Smooth muscle cell (in vitro differentiated cells): ENCODE measurements around the gene SLC25A42. TPM values are rescaled to one million over a fixed set of nuclear protein-coding genes. Genes with fewer than 3 reads are reported as not detected.

Source experiments
- DNase-seq: peaks from one replicate; lab custom pipeline; 2025; ENCODE audit not compliant: unreplicated experiment; lab: John Stamatoyannopoulos, UW
- H2AFZ ChIP-seq: fragments of 200-600 bp; sonication (generic); 2 replicates; pipeline ENCODE4 v1.6.0; 2016; ENCODE audit warnings: antibody characterized with exemption, low read depth, mild to moderate bottlenecking
- H3F3A ChIP-seq: fragments of 200-600 bp; sonication (generic); 2 replicates; pipeline ENCODE4 v1.6.0; 2017; ENCODE audit warnings: antibody characterized with exemption, low read depth
- H3K27ac ChIP-seq: fragments of 200-600 bp; sonication (generic); 2 replicates; pipeline ENCODE4 v1.5.1; 2016; ENCODE audit warnings: low read depth, mild to moderate bottlenecking
- H3K27me3 ChIP-seq: fragments of 200-600 bp; sonication (generic); 2 replicates; pipeline ENCODE4 v1.6.1; 2016; ENCODE audit warnings: low read depth, mild to moderate bottlenecking
- H3K36me3 ChIP-seq: fragments of 200-600 bp; sonication (generic); 2 replicates; pipeline ENCODE4 v1.5.1; 2016; ENCODE audit warnings: low read depth
- H3K4me1 ChIP-seq: fragments of 200-600 bp; sonication (generic); 2 replicates; pipeline ENCODE4 v1.5.1; 2016; ENCODE audit warnings: low read depth
- H3K4me2 ChIP-seq: fragments of 200-600 bp; sonication (generic); 2 replicates; pipeline ENCODE4 v1.6.0; 2016; ENCODE audit warnings: mild to moderate bottlenecking
- H3K4me3 ChIP-seq: fragments of 200-600 bp; sonication (generic); 2 replicates; pipeline ENCODE4 v1.5.1; 2016; ENCODE audit warnings: mild to moderate bottlenecking
- H3K79me2 ChIP-seq: fragments of 200-600 bp; sonication (generic); 2 replicates; pipeline ENCODE4 v1.6.0; 2016; ENCODE audit warnings: low read depth, mild to moderate bottlenecking
- H3K9ac ChIP-seq: fragments of 200-600 bp; sonication (generic); 2 replicates; pipeline ENCODE4 v1.6.0; 2016; ENCODE audit warnings: low read depth
- H3K9me3 ChIP-seq: fragments of 200-600 bp; sonication (generic); replicated peaks from 2 replicates; pipeline ENCODE4 v1.5.1; 2016; ENCODE audit warnings: low read depth
- H4K20me1 ChIP-seq: fragments of 200-600 bp; sonication (generic); 2 replicates; pipeline ENCODE4 v1.6.0; 2016; ENCODE audit warnings: low read depth
- CTCF ChIP-seq: fragments of 200-600 bp; sonication (generic); IDR thresholded peaks from 2 replicates; pipeline ENCODE4 v1.5.1; 2017; ENCODE audit warnings: borderline replicate concordance, mild to moderate bottlenecking, antibody characterized with exemption; ENCODE audit not compliant: insufficient read depth, poor library complexity, severe bottlenecking
- WGBS: methylation state at CpG from one replicate; pipeline ENCODE4 v1.1.7; 2016; ENCODE audit warnings: low lambda C conversion rate; 5-methylcytosine and 5-hydroxymethylcytosine counted together
- polyA plus RNA-seq: library from polyadenylated mRNA; unstranded; fragments of >200 nt; fragmentation: Nextera tagmentation; extraction: Ambion mirVana; gene quantifications from 2 replicates; pipeline ENCODE4 v1.2.1, GENCODE V29; 2016
- total RNA-seq: library from RNA; depleted of rRNA; stranded (reverse); fragments of >200 nt; gene quantifications from 2 replicates; pipeline ENCODE4 v1.2.3, GENCODE V29; 2014

Gene SLC25A42
- total and polyA plus RNA-seq, 2 experiments from 2014 or later = 8.1 to 18.9 TPM

DNA sequence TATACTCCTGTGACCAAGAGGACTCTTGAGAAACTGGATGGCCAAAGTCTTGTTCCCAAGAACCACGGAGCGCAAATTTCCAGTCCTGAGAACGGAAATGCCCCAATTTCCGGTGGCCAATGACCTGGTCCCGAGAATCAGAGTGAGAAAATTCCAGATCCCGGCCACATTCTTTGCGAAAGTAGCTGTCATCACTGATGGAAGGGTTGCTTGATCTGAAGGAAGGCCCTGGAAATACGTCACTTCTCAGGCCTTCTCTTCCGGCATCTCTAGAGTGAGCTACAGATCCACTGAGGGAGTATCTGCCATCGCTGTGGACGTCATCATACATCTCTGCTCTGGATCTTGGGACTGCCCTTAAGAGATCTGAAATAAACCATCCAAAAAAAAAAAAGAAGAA is 37.9 kb upstream of the SLC25A42 start:
- DNase-seq = no peak
- H3K79me2 ChIP-seq = peaks cover 61% of the 10 kb centered on the region
- H3F3A ChIP-seq = peaks cover 4% of the 10 kb centered on the region
- H3K4me3 ChIP-seq = no peak overlapping the region
- H3K9ac ChIP-seq = no peak overlapping the region
- H2AFZ ChIP-seq = no peak overlapping the region
- H3K9me3 ChIP-seq = no peaks in the 10 kb centered on the region
- H3K36me3 ChIP-seq = peaks cover 27% of the 10 kb centered on the region
- H3K4me1 ChIP-seq = no peaks in the 10 kb centered on the region
- H3K27ac ChIP-seq = no peak overlapping the region
- H3K27me3 ChIP-seq = no peaks in the 10 kb centered on the region
- WGBS = 95% methylated on average over 11 of the region's 11 CpGs
- TF ChIP-seq CTCF = no peak
- no peak overlapping the region for H3K4me2 ChIP-seq
- peaks cover 75% of the 10 kb centered on the region for H4K20me1 ChIP-seq

DNA sequence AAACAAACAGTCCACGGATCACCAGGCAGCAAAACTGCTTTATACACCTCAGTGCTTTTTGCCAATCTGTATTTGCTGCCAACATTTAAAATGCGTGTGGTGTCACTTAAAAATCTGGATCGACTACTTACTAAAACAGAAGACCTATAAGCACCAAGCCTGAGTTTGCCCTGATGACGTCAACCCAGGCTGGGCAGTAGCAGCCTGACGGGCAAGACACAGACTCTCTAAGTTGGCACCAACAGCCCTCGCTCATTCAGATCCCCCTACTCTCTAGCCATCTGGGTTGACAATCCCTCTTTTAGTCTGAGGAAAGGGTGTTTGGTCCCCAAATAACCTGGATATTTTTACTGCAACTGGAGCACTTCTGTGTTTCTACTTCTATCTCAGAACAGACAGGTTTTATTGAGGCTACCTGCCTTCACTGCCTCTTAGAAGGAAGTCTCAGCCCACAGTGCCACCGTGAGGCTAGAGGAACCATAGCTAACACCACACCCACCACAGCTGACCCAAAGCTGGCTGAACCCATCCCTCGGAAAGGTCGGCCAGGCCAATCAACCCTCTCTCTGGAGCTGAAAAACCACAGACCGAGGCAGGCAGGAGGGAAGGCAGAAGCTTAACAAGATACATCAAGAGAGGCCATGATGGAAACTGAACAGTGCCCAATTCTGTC is 37.4 kb upstream of the SLC25A42 start:
- Histone ChIP-seq H3K27ac (no peak overlapping the region), H3K27me3 (no peaks in the 10 kb centered on the region), H3K4me3 (no peak overlapping the region), H3K79me2 (peaks cover 67% of the 10 kb centered on the region), H3K9ac (no peak overlapping the region), H4K20me1 (peaks cover 76% of the 10 kb centered on the region), H3K4me1 (no peaks in the 10 kb centered on the region), H3K4me2 (no peak overlapping the region), H3K36me3 (peaks cover 27% of the 10 kb centered on the region), H2AFZ (no peak overlapping the region), H3K9me3 (no peaks in the 10 kb centered on the region), H3F3A (peaks cover 4% of the 10 kb centered on the region)
- 92% methylated on average over 10 of the region's 10 CpGs for WGBS
- no peak for DNase-seq
- no peak for TF ChIP-seq CTCF

DNA sequence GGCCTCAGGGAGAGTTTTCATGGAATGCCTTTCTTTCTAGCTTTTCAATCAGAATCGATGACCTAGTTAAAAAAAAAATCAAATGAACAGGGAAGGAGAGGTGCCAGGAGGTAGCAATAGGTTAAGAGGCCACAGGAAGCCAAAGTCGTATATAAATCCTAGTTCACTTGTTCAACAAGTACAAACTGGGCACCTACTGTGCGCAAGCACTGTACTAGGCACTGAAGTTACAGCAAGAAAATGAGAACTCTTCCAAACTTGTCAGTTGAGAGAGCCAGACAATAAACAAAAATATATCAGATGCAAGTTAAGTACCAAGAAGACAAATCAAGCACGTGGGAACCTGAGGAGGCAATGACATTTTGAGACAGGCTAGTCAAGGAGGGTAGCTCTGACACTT is 36.6 kb upstream of the SLC25A42 start:
- Histone ChIP-seq H3K36me3 (peaks cover 27% of the 10 kb centered on the region), H3K27ac (no peak overlapping the region)
- no peak for TF ChIP-seq CTCF

DNA sequence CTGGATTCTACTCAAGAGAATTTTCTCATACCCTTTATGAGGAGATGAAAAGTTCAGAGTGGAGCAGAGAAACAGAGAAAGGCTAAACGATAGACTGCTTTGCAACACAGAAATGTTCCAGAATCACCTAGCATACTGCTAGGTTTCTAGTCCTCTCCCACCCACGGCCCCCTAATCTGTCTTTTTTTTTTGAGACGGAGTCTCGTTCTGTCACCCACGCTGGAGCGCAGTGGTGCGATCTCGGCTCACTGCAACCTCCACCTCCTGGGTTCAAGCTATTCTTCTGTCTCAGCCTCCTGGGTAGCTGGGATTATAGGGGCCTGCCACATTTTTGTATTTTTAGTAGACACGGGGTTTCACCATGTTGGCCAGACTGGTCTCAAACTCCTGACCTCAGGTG is 35.3 kb upstream of the SLC25A42 start:
- Histone ChIP-seq H3K36me3 (peaks cover 24% of the 10 kb centered on the region), H3K9ac (no peak overlapping the region), H3K4me3 (no peak overlapping the region), H3K9me3 (no peaks in the 10 kb centered on the region), H3K4me2 (no peak overlapping the region), H3K27ac (no peak overlapping the region), H3K4me1 (peaks cover 7% of the 10 kb centered on the region), H3F3A (peaks cover 10% of the 10 kb centered on the region), H3K27me3 (no peaks in the 10 kb centered on the region), H4K20me1 (peaks cover 71% of the 10 kb centered on the region), H2AFZ (no peak overlapping the region), H3K79me2 (peaks cover 61% of the 10 kb centered on the region)
- no peak for DNase-seq
- 100% methylated on average over 9 of the region's 9 CpGs for WGBS
- TF ChIP-seq CTCF = no peak

More for the DNA sequence above, 36.6 kb upstream of the SLC25A42 start:
- Histone ChIP-seq H3K9ac (no peak overlapping the region), H3K4me1 (peaks cover 7% of the 10 kb centered on the region), H3K79me2 (peaks cover 69% of the 10 kb centered on the region), H3K27me3 (no peaks in the 10 kb centered on the region), H3K9me3 (no peaks in the 10 kb centered on the region), H2AFZ (no peak overlapping the region), H3K4me3 (no peak overlapping the region), H4K20me1 (peaks cover 76% of the 10 kb centered on the region), H3F3A (peaks cover 6% of the 10 kb centered on the region), H3K4me2 (no peak overlapping the region)
- DNase-seq = no peak
- 94% methylated on average over 4 of the region's 4 CpGs for WGBS
